GM12878 (cell line): ENCODE measurements around the gene KDM1B. TPM values are rescaled to one million over a fixed set of nuclear protein-coding genes. Genes with fewer than 3 reads are reported as not detected.

Source experiments
- BMI1 ChIP-seq: fragments of 450-650 bp; IDR thresholded peaks from 2 replicates; pipeline ENCODE4 v1.6.1; 2016; ENCODE audit warnings: mild to moderate bottlenecking, moderate library complexity, borderline replicate concordance
- BRCA1 ChIP-seq: IDR thresholded peaks from 2 replicates; pipeline ENCODE4 v1.6.1; 2011; ENCODE audit warnings: low read depth, low read length, improper control_type of control experiment
- CEBPB ChIP-seq, 2 experiments: fragments of 150-350 bp in 1 of 2; IDR thresholded peaks; 2 replicates each; pipeline ENCODE4 v1.6.1; 2012 to 2014; ENCODE audit warnings: low read depth in 2 of 2, low read length in 2 of 2, borderline replicate concordance in 1 of 2, inconsistent platforms in 1 of 2
- EP300 ChIP-seq, 2 experiments: fragments of 150-350 bp in 1 of 2; IDR thresholded peaks; 2 replicates each; pipeline ENCODE4 v1.6.1; 2011 to 2012; ENCODE audit warnings: low read depth in 2 of 2, low read length in 2 of 2, borderline replicate concordance in 1 of 2, improper control_type of control experiment in 1 of 2, inconsistent platforms in 1 of 2; ENCODE audit not compliant: control insufficient read depth in 1 of 2
- GABPA ChIP-seq: IDR thresholded peaks from 2 replicates; pipeline ENCODE4 v1.6.1; 2014; ENCODE audit warnings: antibody characterized with exemption, low read depth, mild to moderate bottlenecking, inconsistent platforms
- GATAD2B ChIP-seq: fragments of 450-650 bp; conservative IDR thresholded peaks from 2 replicates; pipeline ENCODE4 v1.6.1; 2017; ENCODE audit warnings: low read depth, mild to moderate bottlenecking, moderate library complexity
- MYB ChIP-seq: fragments of 150-350 bp; IDR thresholded peaks from 2 replicates; pipeline ENCODE4 v1.6.1; 2014; ENCODE audit warnings: mild to moderate bottlenecking, low read depth, low read length, borderline replicate concordance
- NRF1 ChIP-seq: conservative IDR thresholded peaks from 2 replicates; pipeline ENCODE4 v1.6.1; 2011; ENCODE audit warnings: mild to moderate bottlenecking, low read depth, low read length, improper control_type of control experiment
- SIN3A ChIP-seq: IDR thresholded peaks from 2 replicates; pipeline ENCODE4 v1.6.1; 2012; ENCODE audit warnings: low read depth, low read length, improper control_type of control experiment
- SMAD1 ChIP-seq: fragments of 450-650 bp; IDR thresholded peaks from 2 replicates; pipeline ENCODE4 v1.6.1; 2018; ENCODE audit warnings: mild to moderate bottlenecking, low read depth; ENCODE audit not compliant: partially characterized antibody
- SPI1 ChIP-seq: IDR thresholded peaks from 2 replicates; pipeline ENCODE4 v1.6.1; 2011; ENCODE audit warnings: low read depth, mild to moderate bottlenecking, low read length, moderate library complexity, borderline replicate concordance; ENCODE audit not compliant: insufficient read depth
- SRF ChIP-seq, 2 experiments: IDR thresholded peaks; 2 replicates each; pipeline ENCODE4 v1.6.1; 2011; ENCODE audit warnings: low read depth in 2 of 2, low read length in 2 of 2, mild to moderate bottlenecking in 1 of 2, moderate library complexity in 1 of 2
- TBL1XR1 ChIP-seq: IDR thresholded peaks from 2 replicates; pipeline ENCODE4 v1.6.1; 2012; ENCODE audit warnings: low read depth, low read length, improper control_type of control experiment
- ZNF622 ChIP-seq: fragments of 450-650 bp; IDR thresholded peaks from 2 replicates; pipeline ENCODE4 v1.6.1; 2017; ENCODE audit warnings: mild to moderate bottlenecking, inconsistent platforms
- ZSCAN29 ChIP-seq: fragments of 450-650 bp; IDR thresholded peaks from 2 replicates; pipeline ENCODE4 v1.6.1; 2017; ENCODE audit warnings: mild to moderate bottlenecking, moderate library complexity
- ZZZ3 ChIP-seq: IDR thresholded peaks from 2 replicates; pipeline ENCODE4 v1.6.1; 2011; ENCODE audit warnings: low read depth; ENCODE audit not compliant: control insufficient read depth, insufficient read length
- polyA plus RNA-seq, 11 experiments: library from polyadenylated mRNA; depleted of rRNA in 4 of 11; unstranded in 6 of 11; stranded (reverse) in 5 of 11; fragments of >200 nt; fragmentation: Nextera tagmentation in 4 of 11; fragmentation: Illumina TruSeq in 1 of 11; extraction: Ambion mirVana in 4 of 11; extraction: Trizol in 1 of 11; gene quantifications; 1 replicate in 1 of 11; 2 replicates in 10 of 11; pipeline versions ENCODE4 v1.2.1 to v1.2.3, GENCODE V29; 2011 to 2016; ENCODE audit warnings: inconsistent platforms in 2 of 11, missing spikeins in 2 of 11, low read depth in 1 of 11
- total RNA-seq, 4 experiments: library from RNA; depleted of rRNA in 3 of 4; stranded (reverse); fragments of >200 nt in 3 of 4; fragmentation: Illumina TruSeq in 1 of 4; extraction: Trizol in 1 of 4; gene quantifications; 2 replicates each; pipeline versions ENCODE4 v1.2.1 to v1.2.3, GENCODE V29; 2013 to 2021
- TF ChIP-seq, protein P1 (sequence below): IDR thresholded peaks from 2 replicates; pipeline ENCODE4 v1.6.1; 2012; ENCODE audit warnings: mild to moderate bottlenecking, low read depth, low read length
- TF ChIP-seq, protein P2 (sequence below): fragments of 450-650 bp; IDR thresholded peaks from 2 replicates; pipeline ENCODE4 v1.6.1; 2016; ENCODE audit warnings: mild to moderate bottlenecking, moderate library complexity, borderline replicate concordance
- TF ChIP-seq, protein P3 (sequence below): fragments of 450-650 bp; IDR thresholded peaks from 2 replicates; pipeline ENCODE4 v1.6.1; 2017; ENCODE audit warnings: antibody characterized with exemption, mild to moderate bottlenecking, moderate library complexity

KDM1B gene
- total and polyA plus RNA-seq, 10 of the 15 experiments (the other 5 are each of a cell fraction or from before 2014, with no cell fraction given) = 1.7 to 22.5 (median 13.9) TPM

DNA sequence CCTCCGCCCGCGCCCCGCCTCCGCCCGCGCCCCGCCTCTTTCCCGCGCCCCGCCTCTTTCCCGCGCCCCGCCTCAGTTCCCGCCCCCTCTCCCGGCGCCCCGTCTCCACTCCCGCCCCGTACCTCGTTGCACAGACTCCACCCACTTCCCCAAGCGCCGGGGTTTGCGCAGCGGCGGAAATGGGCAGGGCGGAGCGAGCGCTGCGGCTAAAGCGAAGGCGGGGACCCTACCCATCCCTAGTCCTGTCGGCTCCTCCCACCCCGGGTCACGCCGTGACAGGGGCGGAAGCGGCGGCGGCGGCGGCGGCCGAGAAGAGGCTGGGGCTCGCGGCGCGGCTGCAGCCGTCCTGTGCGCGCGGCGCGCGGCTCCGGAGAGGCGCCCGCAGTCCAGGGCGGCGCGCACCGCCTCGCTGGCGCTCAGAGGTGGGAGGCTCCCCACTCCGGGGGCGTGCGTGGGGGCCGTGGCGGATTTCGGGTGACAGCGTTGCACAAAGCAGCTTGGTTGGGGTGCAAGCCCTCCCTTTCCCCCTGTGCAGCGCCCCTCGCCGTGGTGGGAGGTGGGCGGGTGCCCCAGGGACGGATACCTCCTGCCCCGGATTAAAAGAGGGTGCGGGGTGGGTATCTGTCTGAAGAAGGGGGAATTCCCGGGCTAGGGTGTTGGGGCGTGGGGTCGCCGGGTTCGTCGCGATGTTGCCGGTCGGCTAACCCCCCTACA is at the start of gene KDM1B (continued):
- TF ChIP-seq SMAD1 (no peak), ZSCAN29 (no peak), SRF (IDR thresholded peaks at IDR 0.05; ENCODE audit: low read depth in 2 of 2, low read length in 2 of 2) (peak in 1 of 2 experiments; percentile 74; a peak in 2 of 4 replicates), EP300 (IDR thresholded peaks at IDR 0.05; ENCODE audit: borderline replicate concordance in 1 of 2, control insufficient read depth in 1 of 2, low read depth in 2 of 2, low read length in 2 of 2) (no peak), GABPA (no peak), NRF1 (peak; percentile 59), CEBPB (IDR thresholded peaks at IDR 0.05; ENCODE audit: borderline replicate concordance in 1 of 2, low read depth in 2 of 2, low read length in 2 of 2) (no peak), ZNF622 (no peak), GATAD2B (peak; percentile 81), SIN3A (no peak; the same call in 1 of the 2 replicates), ZZZ3 (no peak), BRCA1 (no peak), BMI1 (no peak), SPI1 (peak; percentile 64), TBL1XR1 (no peak), MYB (no peak)
- TF ChIP-seq, protein P1, sequence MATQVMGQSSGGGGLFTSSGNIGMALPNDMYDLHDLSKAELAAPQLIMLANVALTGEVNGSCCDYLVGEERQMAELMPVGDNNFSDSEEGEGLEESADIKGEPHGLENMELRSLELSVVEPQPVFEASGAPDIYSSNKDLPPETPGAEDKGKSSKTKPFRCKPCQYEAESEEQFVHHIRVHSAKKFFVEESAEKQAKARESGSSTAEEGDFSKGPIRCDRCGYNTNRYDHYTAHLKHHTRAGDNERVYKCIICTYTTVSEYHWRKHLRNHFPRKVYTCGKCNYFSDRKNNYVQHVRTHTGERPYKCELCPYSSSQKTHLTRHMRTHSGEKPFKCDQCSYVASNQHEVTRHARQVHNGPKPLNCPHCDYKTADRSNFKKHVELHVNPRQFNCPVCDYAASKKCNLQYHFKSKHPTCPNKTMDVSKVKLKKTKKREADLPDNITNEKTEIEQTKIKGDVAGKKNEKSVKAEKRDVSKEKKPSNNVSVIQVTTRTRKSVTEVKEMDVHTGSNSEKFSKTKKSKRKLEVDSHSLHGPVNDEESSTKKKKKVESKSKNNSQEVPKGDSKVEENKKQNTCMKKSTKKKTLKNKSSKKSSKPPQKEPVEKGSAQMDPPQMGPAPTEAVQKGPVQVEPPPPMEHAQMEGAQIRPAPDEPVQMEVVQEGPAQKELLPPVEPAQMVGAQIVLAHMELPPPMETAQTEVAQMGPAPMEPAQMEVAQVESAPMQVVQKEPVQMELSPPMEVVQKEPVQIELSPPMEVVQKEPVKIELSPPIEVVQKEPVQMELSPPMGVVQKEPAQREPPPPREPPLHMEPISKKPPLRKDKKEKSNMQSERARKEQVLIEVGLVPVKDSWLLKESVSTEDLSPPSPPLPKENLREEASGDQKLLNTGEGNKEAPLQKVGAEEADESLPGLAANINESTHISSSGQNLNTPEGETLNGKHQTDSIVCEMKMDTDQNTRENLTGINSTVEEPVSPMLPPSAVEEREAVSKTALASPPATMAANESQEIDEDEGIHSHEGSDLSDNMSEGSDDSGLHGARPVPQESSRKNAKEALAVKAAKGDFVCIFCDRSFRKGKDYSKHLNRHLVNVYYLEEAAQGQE = no peak
- TF ChIP-seq, protein P2, sequence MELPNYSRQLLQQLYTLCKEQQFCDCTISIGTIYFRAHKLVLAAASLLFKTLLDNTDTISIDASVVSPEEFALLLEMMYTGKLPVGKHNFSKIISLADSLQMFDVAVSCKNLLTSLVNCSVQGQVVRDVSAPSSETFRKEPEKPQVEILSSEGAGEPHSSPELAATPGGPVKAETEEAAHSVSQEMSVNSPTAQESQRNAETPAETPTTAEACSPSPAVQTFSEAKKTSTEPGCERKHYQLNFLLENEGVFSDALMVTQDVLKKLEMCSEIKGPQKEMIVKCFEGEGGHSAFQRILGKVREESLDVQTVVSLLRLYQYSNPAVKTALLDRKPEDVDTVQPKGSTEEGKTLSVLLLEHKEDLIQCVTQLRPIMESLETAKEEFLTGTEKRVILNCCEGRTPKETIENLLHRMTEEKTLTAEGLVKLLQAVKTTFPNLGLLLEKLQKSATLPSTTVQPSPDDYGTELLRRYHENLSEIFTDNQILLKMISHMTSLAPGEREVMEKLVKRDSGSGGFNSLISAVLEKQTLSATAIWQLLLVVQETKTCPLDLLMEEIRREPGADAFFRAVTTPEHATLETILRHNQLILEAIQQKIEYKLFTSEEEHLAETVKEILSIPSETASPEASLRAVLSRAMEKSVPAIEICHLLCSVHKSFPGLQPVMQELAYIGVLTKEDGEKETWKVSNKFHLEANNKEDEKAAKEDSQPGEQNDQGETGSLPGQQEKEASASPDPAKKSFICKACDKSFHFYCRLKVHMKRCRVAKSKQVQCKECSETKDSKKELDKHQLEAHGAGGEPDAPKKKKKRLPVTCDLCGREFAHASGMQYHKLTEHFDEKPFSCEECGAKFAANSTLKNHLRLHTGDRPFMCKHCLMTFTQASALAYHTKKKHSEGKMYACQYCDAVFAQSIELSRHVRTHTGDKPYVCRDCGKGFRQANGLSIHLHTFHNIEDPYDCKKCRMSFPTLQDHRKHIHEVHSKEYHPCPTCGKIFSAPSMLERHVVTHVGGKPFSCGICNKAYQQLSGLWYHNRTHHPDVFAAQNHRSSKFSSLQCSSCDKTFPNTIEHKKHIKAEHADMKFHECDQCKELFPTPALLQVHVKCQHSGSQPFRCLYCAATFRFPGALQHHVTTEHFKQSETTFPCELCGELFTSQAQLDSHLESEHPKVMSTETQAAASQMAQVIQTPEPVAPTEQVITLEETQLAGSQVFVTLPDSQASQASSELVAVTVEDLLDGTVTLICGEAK = no peak
- TF ChIP-seq, protein P3, sequence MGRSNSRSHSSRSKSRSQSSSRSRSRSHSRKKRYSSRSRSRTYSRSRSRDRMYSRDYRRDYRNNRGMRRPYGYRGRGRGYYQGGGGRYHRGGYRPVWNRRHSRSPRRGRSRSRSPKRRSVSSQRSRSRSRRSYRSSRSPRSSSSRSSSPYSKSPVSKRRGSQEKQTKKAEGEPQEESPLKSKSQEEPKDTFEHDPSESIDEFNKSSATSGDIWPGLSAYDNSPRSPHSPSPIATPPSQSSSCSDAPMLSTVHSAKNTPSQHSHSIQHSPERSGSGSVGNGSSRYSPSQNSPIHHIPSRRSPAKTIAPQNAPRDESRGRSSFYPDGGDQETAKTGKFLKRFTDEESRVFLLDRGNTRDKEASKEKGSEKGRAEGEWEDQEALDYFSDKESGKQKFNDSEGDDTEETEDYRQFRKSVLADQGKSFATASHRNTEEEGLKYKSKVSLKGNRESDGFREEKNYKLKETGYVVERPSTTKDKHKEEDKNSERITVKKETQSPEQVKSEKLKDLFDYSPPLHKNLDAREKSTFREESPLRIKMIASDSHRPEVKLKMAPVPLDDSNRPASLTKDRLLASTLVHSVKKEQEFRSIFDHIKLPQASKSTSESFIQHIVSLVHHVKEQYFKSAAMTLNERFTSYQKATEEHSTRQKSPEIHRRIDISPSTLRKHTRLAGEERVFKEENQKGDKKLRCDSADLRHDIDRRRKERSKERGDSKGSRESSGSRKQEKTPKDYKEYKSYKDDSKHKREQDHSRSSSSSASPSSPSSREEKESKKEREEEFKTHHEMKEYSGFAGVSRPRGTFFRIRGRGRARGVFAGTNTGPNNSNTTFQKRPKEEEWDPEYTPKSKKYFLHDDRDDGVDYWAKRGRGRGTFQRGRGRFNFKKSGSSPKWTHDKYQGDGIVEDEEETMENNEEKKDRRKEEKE = no peak
